NK-92 (cell line): Measurements from ENCODE around the gene SLIT3.

ENCODE experiments used
- DNase-seq: peaks from one replicate; lab custom pipeline; 2025; ENCODE audit not compliant: unreplicated experiment; lab: John Stamatoyannopoulos, UW

The SLIT3 gene

GRCh38 chr5:168847511-168848073 lies 453.3 kb downstream of the SLIT3 start:
- DNase-seq = no peak

GRCh38 chr5:168844922-168845296 lies 456.0 kb downstream of the SLIT3 start:
- no peak for DNase-seq

GRCh38 chr5:168844016-168844921 lies 456.7 kb downstream of the SLIT3 start:
- DNase-seq = no peak

GRCh38 chr5:168843277-168844015 lies 457.5 kb downstream of the SLIT3 start:
- no peak for DNase-seq

- DNase-seq = no peak
Measured at GRCh38 chr5:168842571-168843205, 458.3 kb downstream of the SLIT3 start.

GRCh38 chr5:168837852-168838251 lies 463.1 kb downstream of the SLIT3 start:
- DNase-seq = no peak

- no peak for DNase-seq
Measured at GRCh38 chr5:168836603-168837231, 464.2 kb downstream of the SLIT3 start.

GRCh38 chr5:168833936-168834335 lies 467.0 kb downstream of the SLIT3 start:
- DNase-seq = no peak

GRCh38 chr5:168833383-168833782 lies 467.6 kb downstream of the SLIT3 start:
- DNase-seq = no peak

- no peak for DNase-seq
Measured at GRCh38 chr5:168832308-168832707, 468.6 kb downstream of the SLIT3 start.

- DNase-seq = no peak
Measured at GRCh38 chr5:168831383-168831782, 469.6 kb downstream of the SLIT3 start.

GRCh38 chr5:168830833-168831232 lies 470.1 kb downstream of the SLIT3 start:
- no peak for DNase-seq

GRCh38 chr5:168829922-168830417 lies 471.0 kb downstream of the SLIT3 start:
- no peak for DNase-seq

GRCh38 chr5:168829044-168829443 lies 471.9 kb downstream of the SLIT3 start:
- DNase-seq = no peak

- DNase-seq = no peak
Measured at GRCh38 chr5:168827636-168828035, 473.3 kb downstream of the SLIT3 start.

- no peak for DNase-seq
Measured at GRCh38 chr5:168826246-168826725, 474.7 kb downstream of the SLIT3 start.

GRCh38 chr5:168822745-168823281 lies 478.1 kb downstream of the SLIT3 start:
- DNase-seq = no peak

GRCh38 chr5:168822248-168822744 lies 478.6 kb downstream of the SLIT3 start:
- no peak for DNase-seq

GRCh38 chr5:168820874-168821273 lies 480.1 kb downstream of the SLIT3 start:
- no peak for DNase-seq

- DNase-seq = no peak
Measured at GRCh38 chr5:168819004-168819621, 481.8 kb downstream of the SLIT3 start.
